ENCODE results near the gene JAG1.
A peak's percentile ranks its signal among the peaks of the same experiment; 100 is the strongest.

The JAG1 gene

GRCh38 chr20:10637563-10637962 lies 36.2 kb downstream of the JAG1 start:
- no peak overlapping the region for H3K18ac ChIP-seq (ENCODE audit: low read length)
- H3K27ac ChIP-seq (replicated peaks; ENCODE audit: low read length), result peak overlapping the region; percentile 74
- no peak overlapping the region for H3K4me2 ChIP-seq (ENCODE audit: insufficient read depth, low read length, poor library complexity, severe bottlenecking)
- no peak overlapping the region for H4K91ac ChIP-seq (ENCODE audit: low read depth, low read length, poor library complexity)
- no peaks in the 10 kb centered on the region for H3K9me3 ChIP-seq (replicated peaks in 1 of 2; ENCODE audit: control insufficient read depth in 2 of 2, insufficient read depth in 1 of 2, low read depth in 1 of 2, low read length in 2 of 2)
- H2BK5ac ChIP-seq (ENCODE audit: low read length), result no peak overlapping the region
- H2BK15ac ChIP-seq (ENCODE audit: low read length), result no peak overlapping the region
- DNase-seq (ENCODE audit: low spot score), result peak; percentile 63
- H3K4me1 ChIP-seq (ENCODE audit: control insufficient read depth in 2 of 2, insufficient read depth in 1 of 2, low read depth in 1 of 2, low read length in 2 of 2), result peaks cover 27 to 54% of the 10 kb centered on the region in 2 donors
- no peak overlapping the region for H3K9ac ChIP-seq (ENCODE audit: low read depth, low read length, poor library complexity)
- H3K79me1 ChIP-seq (ENCODE audit: low read depth, low read length), result no peaks in the 10 kb centered on the region
- no peak overlapping the region for H4K8ac ChIP-seq (ENCODE audit: low read depth, low read length)
- H2BK12ac ChIP-seq (ENCODE audit: low read length), result no peak overlapping the region
- no peak overlapping the region for H3K4me3 ChIP-seq (ENCODE audit: low read length in 2 of 2)
- no peak overlapping the region for H3K14ac ChIP-seq (ENCODE audit: low read length)
- H3K27me3 ChIP-seq (ENCODE audit: control insufficient read depth in 3 of 3, insufficient read depth in 3 of 3, low read depth in 1 of 3, low read length in 3 of 3), result no peaks in the 10 kb centered on the region
- no peak overlapping the region for H2AFZ ChIP-seq (ENCODE audit: low read length)
- peaks cover 28 to 61% of the 10 kb centered on the region in 2 donors for H3K36me3 ChIP-seq (replicated peaks in 1 of 2; ENCODE audit: control insufficient read depth in 2 of 2, insufficient read depth in 2 of 2, low read length in 2 of 2)
- H2AK5ac ChIP-seq (ENCODE audit: low read depth, low read length), result no peak overlapping the region
- H2BK120ac ChIP-seq (ENCODE audit: low read depth, low read length), result no peak overlapping the region
- H3K4ac ChIP-seq (ENCODE audit: low read length), result no peak overlapping the region
- WGBS, 2 donors (ENCODE audit: extremely low coverage in 2 of 2, insufficient read length in 2 of 2, insufficient replicate concordance in 1 of 2), result no CpG with 5 or more reads among the region's 6 CpGs
- H3K23ac ChIP-seq (ENCODE audit: low read depth, low read length, poor library complexity), result no peak overlapping the region

DNA sequence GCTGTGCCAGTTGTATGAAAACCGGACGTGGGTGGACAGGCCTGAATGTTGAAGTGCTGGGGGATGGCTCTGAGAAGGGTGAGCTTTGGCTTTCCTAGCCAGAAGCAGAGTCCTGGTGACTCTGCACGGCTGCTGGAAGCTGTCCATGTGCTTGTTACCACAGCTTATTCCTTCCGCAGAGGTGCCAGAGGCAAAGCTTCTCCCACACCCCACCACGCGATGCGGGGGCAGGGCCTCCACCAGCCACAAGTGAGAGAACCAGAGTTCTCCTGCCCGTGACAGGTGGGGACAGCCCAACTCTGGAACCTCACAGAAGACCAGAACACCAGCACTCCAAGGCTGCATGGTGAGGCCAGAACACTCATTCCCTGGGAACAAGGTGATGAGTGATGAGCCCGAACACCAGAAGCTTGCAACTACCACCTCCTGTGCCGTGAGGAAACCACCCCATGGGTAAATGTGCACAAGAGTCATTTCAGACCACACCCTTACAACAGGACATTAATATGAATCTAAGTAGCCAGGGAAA lies 36.7 kb downstream of the JAG1 start:
- H2BK15ac ChIP-seq (ENCODE audit: low read length), result no peak overlapping the region
- no peak overlapping the region for H3K14ac ChIP-seq (ENCODE audit: low read length)
- H3K79me1 ChIP-seq (ENCODE audit: low read depth, low read length), result no peaks in the 10 kb centered on the region
- no peak overlapping the region for H2AFZ ChIP-seq (ENCODE audit: low read length)
- H3K4ac ChIP-seq (ENCODE audit: low read length), result no peak overlapping the region
- H2AK5ac ChIP-seq (ENCODE audit: low read depth, low read length), result peak overlapping the region; percentile 13
- no peak overlapping the region for H4K8ac ChIP-seq (ENCODE audit: low read depth, low read length)
- H4K91ac ChIP-seq (ENCODE audit: low read depth, low read length, poor library complexity), result no peak overlapping the region
- no CpG with 5 or more reads among the region's 10 CpGs for WGBS, 2 donors (ENCODE audit: extremely low coverage in 2 of 2, insufficient read length in 2 of 2, insufficient replicate concordance in 1 of 2)
- no peak overlapping the region for H3K4me3 ChIP-seq (ENCODE audit: low read length in 2 of 2)
- H2BK5ac ChIP-seq (ENCODE audit: low read length), result peak overlapping the region; percentile 31
- H3K27ac ChIP-seq (replicated peaks; ENCODE audit: low read length), result peak overlapping the region; percentile 74
- no peaks in the 10 kb centered on the region for H3K9me3 ChIP-seq (replicated peaks in 1 of 2; ENCODE audit: control insufficient read depth in 2 of 2, insufficient read depth in 1 of 2, low read depth in 1 of 2, low read length in 2 of 2)
- no peaks in the 10 kb centered on the region for H3K27me3 ChIP-seq (ENCODE audit: control insufficient read depth in 3 of 3, insufficient read depth in 3 of 3, low read depth in 1 of 3, low read length in 3 of 3)
- DNase-seq (ENCODE audit: low spot score), result no peak
- no peak overlapping the region for H3K23ac ChIP-seq (ENCODE audit: low read depth, low read length, poor library complexity)
- peaks cover 30 to 54% of the 10 kb centered on the region in 2 donors for H3K4me1 ChIP-seq (ENCODE audit: control insufficient read depth in 2 of 2, insufficient read depth in 1 of 2, low read depth in 1 of 2, low read length in 2 of 2)
- H2BK120ac ChIP-seq (ENCODE audit: low read depth, low read length), result no peak overlapping the region
- peak overlapping the region; percentile 63 for H2BK12ac ChIP-seq (ENCODE audit: low read length)
- H3K36me3 ChIP-seq (replicated peaks in 1 of 2; ENCODE audit: control insufficient read depth in 2 of 2, insufficient read depth in 2 of 2, low read length in 2 of 2), result peaks cover 24 to 57% of the 10 kb centered on the region in 2 donors
- no peak overlapping the region for H3K4me2 ChIP-seq (ENCODE audit: insufficient read depth, low read length, poor library complexity, severe bottlenecking)
- H3K18ac ChIP-seq (ENCODE audit: low read length), result peak overlapping the region; percentile 80
- no peak overlapping the region for H3K9ac ChIP-seq (ENCODE audit: low read depth, low read length, poor library complexity)

DNA sequence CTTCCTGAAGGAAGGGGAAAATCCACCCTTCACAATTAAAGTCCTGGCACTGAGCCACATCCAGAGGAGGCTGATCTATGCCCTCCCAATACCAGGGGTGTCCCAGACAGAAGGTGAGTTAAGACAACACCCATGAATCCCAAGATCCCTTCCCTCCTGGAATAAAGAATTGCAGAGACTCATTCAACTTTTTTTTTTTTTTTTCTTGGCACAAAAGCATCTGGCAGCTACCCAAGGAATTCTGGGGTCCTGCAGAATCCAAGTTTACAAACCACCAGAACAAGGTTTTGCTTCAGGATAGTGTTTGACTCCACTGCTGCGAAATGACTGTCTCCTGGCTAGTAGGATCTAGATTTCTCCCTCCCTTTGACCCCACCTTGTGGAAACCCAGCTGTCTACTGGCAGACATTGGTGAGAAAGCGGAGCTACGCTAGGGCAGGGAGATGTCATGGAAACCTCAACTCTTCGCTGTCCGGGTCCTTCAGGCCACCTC lies 37.4 kb downstream of the JAG1 start:
- H2BK120ac ChIP-seq (ENCODE audit: low read depth, low read length), result no peak overlapping the region
- no peak overlapping the region for H2AK5ac ChIP-seq (ENCODE audit: low read depth, low read length)
- H2BK12ac ChIP-seq (ENCODE audit: low read length), result no peak overlapping the region
- H3K4me2 ChIP-seq (ENCODE audit: insufficient read depth, low read length, poor library complexity, severe bottlenecking), result no peak overlapping the region
- DNase-seq (ENCODE audit: low spot score), result no peak
- no peak overlapping the region for H3K23ac ChIP-seq (ENCODE audit: low read depth, low read length, poor library complexity)
- H2AFZ ChIP-seq (ENCODE audit: low read length), result no peak overlapping the region
- H3K36me3 ChIP-seq (replicated peaks in 1 of 2; ENCODE audit: control insufficient read depth in 2 of 2, insufficient read depth in 2 of 2, low read length in 2 of 2), result peaks cover 16 to 49% of the 10 kb centered on the region in 2 donors
- no peak overlapping the region for H2BK5ac ChIP-seq (ENCODE audit: low read length)
- no peak overlapping the region for H3K4ac ChIP-seq (ENCODE audit: low read length)
- no peaks in the 10 kb centered on the region for H3K9me3 ChIP-seq (replicated peaks in 1 of 2; ENCODE audit: control insufficient read depth in 2 of 2, insufficient read depth in 1 of 2, low read depth in 1 of 2, low read length in 2 of 2)
- no CpG with 5 or more reads among the region's 5 CpGs for WGBS, 2 donors (ENCODE audit: extremely low coverage in 2 of 2, insufficient read length in 2 of 2, insufficient replicate concordance in 1 of 2)
- H3K27ac ChIP-seq (replicated peaks; ENCODE audit: low read length), result no peak overlapping the region
- H2BK15ac ChIP-seq (ENCODE audit: low read length), result no peak overlapping the region
- no peaks in the 10 kb centered on the region for H3K27me3 ChIP-seq (ENCODE audit: control insufficient read depth in 3 of 3, insufficient read depth in 3 of 3, low read depth in 1 of 3, low read length in 3 of 3)
- peaks cover 35 to 52% of the 10 kb centered on the region in 2 donors for H3K4me1 ChIP-seq (ENCODE audit: control insufficient read depth in 2 of 2, insufficient read depth in 1 of 2, low read depth in 1 of 2, low read length in 2 of 2)
- peak overlapping the region; percentile 5 for H3K18ac ChIP-seq (ENCODE audit: low read length)
- H3K9ac ChIP-seq (ENCODE audit: low read depth, low read length, poor library complexity), result no peak overlapping the region
- H3K14ac ChIP-seq (ENCODE audit: low read length), result no peak overlapping the region
- H4K91ac ChIP-seq (ENCODE audit: low read depth, low read length, poor library complexity), result no peak overlapping the region
- no peak overlapping the region for H3K4me3 ChIP-seq (ENCODE audit: low read length in 2 of 2)
- H3K79me1 ChIP-seq (ENCODE audit: low read depth, low read length), result no peaks in the 10 kb centered on the region
- no peak overlapping the region for H4K8ac ChIP-seq (ENCODE audit: low read depth, low read length)

DNA sequence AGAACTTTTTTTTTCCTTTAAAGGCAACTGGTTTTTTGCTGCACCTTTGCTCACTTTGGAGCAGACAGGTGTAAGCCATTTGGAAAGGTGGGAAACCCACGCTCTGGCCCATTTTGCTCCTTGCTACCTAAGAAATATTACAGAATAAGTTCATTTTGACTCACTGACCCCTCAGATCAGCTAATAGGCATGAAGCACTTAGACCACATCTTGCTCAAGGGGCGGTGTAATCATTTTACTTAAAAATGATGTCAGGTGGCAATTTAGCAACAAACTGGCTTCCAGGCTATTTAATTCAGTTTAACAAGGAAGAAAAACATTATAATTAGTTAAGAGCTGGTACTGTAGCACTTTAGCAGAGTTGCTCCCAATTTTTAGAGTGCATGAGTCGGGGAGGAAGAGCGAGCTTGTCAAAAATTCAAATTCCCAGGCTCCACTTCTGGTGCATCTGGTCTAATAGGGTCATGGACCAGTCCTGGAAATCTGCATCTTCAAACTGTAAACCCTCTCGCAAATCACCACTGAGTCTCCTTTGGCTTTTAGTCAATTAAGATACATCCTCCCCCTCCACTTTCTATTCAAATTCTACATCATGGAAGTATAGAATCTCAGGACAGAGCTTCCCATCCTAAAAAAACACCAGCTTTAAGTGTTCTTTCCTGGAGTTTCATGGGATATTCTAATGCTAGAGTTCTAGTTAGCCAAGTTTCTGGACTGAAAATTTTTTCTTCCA lies 38.2 kb downstream of the JAG1 start:
- peaks cover 42 to 54% of the 10 kb centered on the region in 2 donors for H3K4me1 ChIP-seq (ENCODE audit: control insufficient read depth in 2 of 2, insufficient read depth in 1 of 2, low read depth in 1 of 2, low read length in 2 of 2)
- H3K27me3 ChIP-seq (ENCODE audit: control insufficient read depth in 3 of 3, insufficient read depth in 3 of 3, low read depth in 1 of 3, low read length in 3 of 3), result no peaks in the 10 kb centered on the region
- no peak for DNase-seq (ENCODE audit: low spot score)
- H3K36me3 ChIP-seq (replicated peaks in 1 of 2; ENCODE audit: control insufficient read depth in 2 of 2, insufficient read depth in 2 of 2, low read length in 2 of 2), result peaks cover 14 to 42% of the 10 kb centered on the region in 2 donors
- H2AFZ ChIP-seq (ENCODE audit: low read length), result no peak overlapping the region
- H3K9me3 ChIP-seq (replicated peaks in 1 of 2; ENCODE audit: control insufficient read depth in 2 of 2, insufficient read depth in 1 of 2, low read depth in 1 of 2, low read length in 2 of 2), result no peaks in the 10 kb centered on the region
- no peak overlapping the region for H3K18ac ChIP-seq (ENCODE audit: low read length)
- H3K4ac ChIP-seq (ENCODE audit: low read length), result no peak overlapping the region
- WGBS, 2 donors (ENCODE audit: extremely low coverage in 2 of 2, insufficient read length in 2 of 2, insufficient replicate concordance in 1 of 2), result no CpG with 5 or more reads among the region's 5 CpGs
- H2BK120ac ChIP-seq (ENCODE audit: low read depth, low read length), result no peak overlapping the region
- H3K79me1 ChIP-seq (ENCODE audit: low read depth, low read length), result no peaks in the 10 kb centered on the region
- no peak overlapping the region for H2BK5ac ChIP-seq (ENCODE audit: low read length)
- H4K91ac ChIP-seq (ENCODE audit: low read depth, low read length, poor library complexity), result no peak overlapping the region
- no peak overlapping the region for H3K27ac ChIP-seq (replicated peaks; ENCODE audit: low read length)
- no peak overlapping the region for H3K4me2 ChIP-seq (ENCODE audit: insufficient read depth, low read length, poor library complexity, severe bottlenecking)
- no peak overlapping the region for H2AK5ac ChIP-seq (ENCODE audit: low read depth, low read length)
- H4K8ac ChIP-seq (ENCODE audit: low read depth, low read length), result no peak overlapping the region
- H3K4me3 ChIP-seq (ENCODE audit: low read length in 2 of 2), result no peak overlapping the region
- no peak overlapping the region for H3K9ac ChIP-seq (ENCODE audit: low read depth, low read length, poor library complexity)
- H3K14ac ChIP-seq (ENCODE audit: low read length), result no peak overlapping the region
- no peak overlapping the region for H2BK12ac ChIP-seq (ENCODE audit: low read length)
- no peak overlapping the region for H3K23ac ChIP-seq (ENCODE audit: low read depth, low read length, poor library complexity)
- H2BK15ac ChIP-seq (ENCODE audit: low read length), result no peak overlapping the region

Data from neuronal stem cell (in vitro differentiated cells).